Measurements from ENCODE around the gene FAM13A.
"Not testable (repeated sequence)": the region's sequence is repeated elsewhere in the genome, so short reads cannot be mapped to it uniquely, and the experiment has no call there.

FAM13A gene

DNA sequence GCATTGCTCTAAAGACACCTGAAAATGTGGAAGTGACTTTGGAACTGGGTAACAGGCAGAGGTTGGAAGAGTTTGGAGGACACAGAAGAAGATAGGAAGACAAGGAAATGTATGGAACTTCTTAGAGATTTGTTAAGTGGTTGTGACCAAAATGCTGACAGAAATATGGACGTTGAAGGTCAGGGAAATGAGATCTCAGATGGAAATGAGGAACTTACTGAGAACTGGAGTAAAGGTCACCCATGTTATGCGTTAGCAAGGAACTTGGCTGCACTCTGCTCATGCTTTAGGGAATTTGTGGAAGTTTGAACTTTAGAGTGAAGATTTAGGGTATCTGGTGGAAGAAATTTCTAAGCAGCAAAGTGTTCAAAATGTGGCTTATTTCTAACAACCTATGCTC, 99.4 kb downstream of the FAM13A start:
- DNase-seq (ENCODE audit: low read depth), result no peak

GRCh38 chr4:88955580-88956380, 101.2 kb downstream of the FAM13A start:
- no peak for DNase-seq (ENCODE audit: low read depth)

DNA sequence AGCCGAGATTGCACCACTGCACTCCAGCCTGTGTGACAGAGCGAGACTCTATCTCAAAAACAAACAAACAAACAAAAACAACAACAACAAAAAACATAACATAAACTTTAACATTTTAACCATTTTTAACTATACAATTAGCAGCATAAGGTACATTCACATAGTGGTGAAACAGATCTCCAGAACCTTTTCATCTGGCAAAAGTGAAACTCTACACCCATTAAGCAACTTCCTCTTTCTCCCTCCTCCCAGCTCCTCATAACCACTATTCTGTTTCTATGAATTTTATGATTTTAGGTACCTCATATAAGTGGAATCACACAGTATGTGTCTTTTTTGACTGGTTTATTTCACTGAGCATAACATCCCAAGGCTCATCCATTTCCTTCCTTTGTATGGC, 103.6 kb downstream of the FAM13A start:
- no peak for DNase-seq (ENCODE audit: low read depth)

DNA sequence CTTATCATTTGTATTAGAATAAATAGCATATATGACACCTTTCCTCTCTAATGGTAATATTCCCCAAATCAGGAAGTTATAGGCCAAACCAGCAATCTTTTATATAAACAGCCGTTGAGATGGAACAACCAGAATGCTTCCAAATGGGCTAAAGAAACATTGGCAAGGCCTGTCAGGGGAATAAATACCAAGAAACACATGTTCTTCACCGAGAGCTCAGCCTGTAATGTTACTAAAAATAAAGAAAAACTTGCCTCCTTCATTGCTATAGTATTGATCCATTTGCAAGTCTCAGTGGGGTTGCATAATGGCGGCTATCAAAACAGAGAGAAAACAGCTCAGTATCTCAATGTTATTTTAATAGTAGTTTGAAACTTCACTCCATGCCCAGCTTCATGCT, 104.9 kb downstream of the FAM13A start:
- no peak for DNase-seq (ENCODE audit: low read depth)

DNA sequence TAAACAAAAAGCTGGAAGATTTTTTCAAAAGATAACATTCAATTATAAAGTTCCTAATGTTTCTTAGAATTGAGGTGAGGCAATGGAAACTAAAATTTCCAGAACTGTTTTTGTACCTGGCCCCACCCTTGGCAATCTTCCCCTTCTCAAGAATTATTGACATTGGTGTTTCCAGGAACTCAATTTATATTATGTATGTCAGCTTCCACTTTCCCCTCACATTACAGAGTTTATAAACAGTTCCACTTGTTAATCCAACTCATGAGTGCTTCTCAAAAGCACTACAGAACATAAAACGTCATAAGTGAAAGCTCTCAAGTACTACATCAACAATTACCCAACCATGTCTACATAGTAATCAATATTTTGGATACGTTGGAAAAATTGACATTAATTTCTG, 107.4 kb downstream of the FAM13A start:
- no peak for DNase-seq (ENCODE audit: low read depth)

DNA sequence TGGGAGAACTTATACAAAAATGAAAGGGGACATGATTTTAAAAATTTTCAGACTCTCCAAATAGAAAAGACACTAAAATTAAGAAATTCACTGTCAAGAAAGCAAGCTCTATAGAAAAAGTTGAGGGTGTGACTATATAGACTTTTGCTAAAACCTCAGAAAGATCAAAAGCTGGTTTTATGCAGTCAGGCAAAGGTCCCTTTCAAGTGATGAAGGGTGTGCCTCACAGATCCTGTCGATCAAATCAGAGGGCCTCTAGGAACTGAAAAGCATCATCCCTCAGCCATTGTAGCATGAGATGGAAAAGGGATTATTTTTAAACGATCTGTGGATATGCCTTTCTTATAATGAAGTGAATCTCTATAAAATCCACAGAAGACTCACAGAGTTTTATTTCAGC, 116.5 kb downstream of the FAM13A start:
- DNase-seq (ENCODE audit: low read depth), result no peak

DNA sequence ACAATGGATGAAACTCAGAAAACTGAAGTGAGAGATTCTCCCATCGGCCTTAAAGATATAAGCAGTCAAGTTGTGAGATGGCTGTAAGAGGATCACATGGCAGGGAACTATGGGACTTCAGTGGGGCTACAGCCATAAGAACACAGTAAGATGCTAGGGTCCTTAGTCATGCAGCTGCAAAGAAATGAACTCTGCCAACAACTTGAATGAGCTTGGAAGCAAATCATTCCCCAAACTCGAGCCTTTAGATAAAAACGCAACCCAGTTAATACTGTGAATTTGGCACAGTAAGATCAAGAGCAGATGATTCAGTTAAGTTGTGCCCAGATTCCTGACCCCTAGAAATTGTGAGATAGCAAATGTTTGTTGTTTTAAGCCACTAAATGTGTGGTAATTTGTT, 117.3 kb downstream of the FAM13A start:
- DNase-seq (ENCODE audit: low read depth), result peak; percentile 50

GRCh38 chr4:88938138-88938537, 118.8 kb downstream of the FAM13A start:
- DNase-seq (ENCODE audit: low read depth), result peak; percentile 91

DNA sequence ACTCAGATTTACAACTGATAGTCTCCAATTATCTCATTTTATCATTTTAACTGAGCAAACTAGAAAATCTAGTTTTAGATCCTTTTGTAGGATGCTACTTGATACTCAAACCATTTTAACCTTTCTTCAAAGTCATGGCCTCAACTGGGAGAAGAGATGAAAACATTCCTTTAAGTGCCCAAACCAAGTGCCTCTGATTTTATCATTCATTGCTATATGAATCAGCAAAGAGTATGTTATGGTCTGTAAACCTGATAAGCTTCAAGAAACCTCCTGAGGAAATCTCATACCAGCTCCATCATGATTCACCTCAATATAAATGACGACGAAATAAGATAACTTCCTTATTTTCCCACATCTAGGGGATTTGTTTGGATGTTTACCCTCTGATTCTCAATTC, 119.9 kb downstream of the FAM13A start:
- peak; percentile 55 for DNase-seq (ENCODE audit: low read depth)

DNA sequence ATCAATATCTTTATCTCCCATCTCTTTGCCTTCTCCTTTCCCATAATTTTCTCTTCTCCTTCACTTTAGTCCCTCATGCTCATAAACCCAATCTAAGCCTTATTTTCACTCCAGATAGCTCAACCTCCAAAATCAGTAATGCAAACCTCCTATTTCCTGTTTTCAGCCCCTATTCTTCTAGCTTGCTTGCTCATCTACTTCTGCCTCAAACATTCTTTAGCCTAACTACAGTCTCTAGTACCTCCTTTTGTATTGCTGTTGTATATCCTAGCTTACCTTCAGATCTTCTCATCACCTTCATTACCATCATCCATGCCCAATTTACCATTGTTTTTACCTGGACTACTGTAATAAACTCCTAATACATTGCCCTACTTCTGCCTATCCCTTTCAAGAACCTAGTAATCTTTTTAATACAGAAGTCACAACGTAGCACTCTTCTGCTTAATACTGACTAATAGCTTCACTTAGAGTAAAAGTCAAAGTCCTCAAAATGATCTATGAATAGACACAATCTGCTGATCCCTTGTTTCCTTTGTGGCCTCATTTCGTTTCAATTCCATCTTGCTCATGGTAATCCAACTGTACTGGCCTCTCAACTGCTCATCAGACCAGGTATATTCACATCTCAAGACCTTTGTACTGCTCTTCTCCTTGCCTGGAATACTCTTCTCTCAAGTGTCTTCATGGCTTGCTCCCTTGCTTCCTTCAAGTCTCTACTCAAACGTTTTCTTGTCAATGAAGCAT, 123.4 kb downstream of the FAM13A start:
- DNase-seq (ENCODE audit: low read depth), result no peak

GRCh38 chr4:88928852-88929251, 128.1 kb downstream of the FAM13A start:
- no peak for DNase-seq (ENCODE audit: low read depth)

DNA sequence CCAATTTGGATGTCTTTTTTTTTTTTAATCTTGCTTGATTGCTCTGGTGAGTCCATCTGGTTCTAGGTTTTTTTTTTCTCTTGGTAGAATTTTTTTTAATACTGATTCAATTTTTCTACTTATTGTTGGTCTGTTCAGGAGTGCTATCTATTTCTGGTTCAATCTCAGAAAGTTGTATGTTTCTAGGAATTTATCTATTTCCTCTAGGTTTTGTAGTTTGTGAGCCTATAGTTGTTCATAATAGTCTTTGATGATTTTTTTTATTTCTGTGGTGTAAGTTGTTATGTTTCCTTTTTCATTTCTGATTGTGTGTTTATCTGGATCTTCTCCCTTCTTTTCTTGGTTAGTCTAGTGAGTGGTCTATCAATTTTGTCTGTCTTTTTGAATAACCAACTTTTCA, 129.6 kb downstream of the FAM13A start:
- no peak for DNase-seq (ENCODE audit: low read depth)

GRCh38 chr4:88919056-88919455, 137.9 kb downstream of the FAM13A start:
- DNase-seq (ENCODE audit: low read depth), result no peak

GRCh38 chr4:88913181-88913580, 143.8 kb downstream of the FAM13A start:
- not testable (repeated sequence) for DNase-seq (ENCODE audit: low read depth)

GRCh38 chr4:88911246-88912212, 145.5 kb downstream of the FAM13A start:
- DNase-seq (ENCODE audit: low read depth), result no peak

- no peak for DNase-seq (ENCODE audit: low read depth)
Measured at GRCh38 chr4:88910101-88910500, 146.9 kb downstream of the FAM13A start.

DNA sequence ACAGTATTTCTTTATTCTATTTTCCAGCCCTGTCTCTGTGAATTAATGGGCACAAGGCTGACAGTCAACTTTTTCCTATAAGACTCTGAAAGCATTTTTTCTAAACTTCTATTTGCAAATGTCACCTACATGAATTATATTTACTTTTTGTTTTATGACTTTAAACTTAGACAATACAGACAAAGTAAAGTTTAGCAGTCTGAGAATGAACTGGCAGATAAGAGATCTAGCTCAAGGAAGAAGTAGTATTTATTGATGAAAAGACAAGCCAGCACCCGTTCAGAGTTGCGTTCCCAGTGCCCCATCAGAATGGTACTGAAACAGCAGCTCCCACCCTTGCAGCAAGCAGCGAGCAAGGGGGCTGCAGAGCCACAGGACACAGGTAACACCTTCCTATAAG, 148.5 kb downstream of the FAM13A start:
- no peak for DNase-seq (ENCODE audit: low read depth)

DNA sequence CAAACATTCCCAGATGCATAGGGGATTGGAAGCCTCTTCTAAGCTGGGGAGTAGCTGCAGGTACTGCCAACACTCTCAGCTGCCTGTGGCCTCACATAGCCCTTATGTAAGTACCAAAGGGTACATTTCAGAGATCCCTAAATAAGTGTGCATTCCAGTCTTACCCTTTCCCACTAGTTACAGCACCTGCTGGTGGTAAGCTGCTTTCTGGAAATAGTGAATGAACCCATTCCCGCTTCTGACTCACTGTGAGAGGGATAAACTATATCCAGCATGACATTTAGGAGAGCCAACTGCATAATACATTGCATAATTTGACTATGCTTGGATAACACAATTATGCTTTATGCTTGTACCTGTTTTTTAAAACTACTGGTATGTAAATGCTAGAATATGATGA, 149.0 kb downstream of the FAM13A start:
- DNase-seq (ENCODE audit: low read depth), result peak; percentile 1

DNA sequence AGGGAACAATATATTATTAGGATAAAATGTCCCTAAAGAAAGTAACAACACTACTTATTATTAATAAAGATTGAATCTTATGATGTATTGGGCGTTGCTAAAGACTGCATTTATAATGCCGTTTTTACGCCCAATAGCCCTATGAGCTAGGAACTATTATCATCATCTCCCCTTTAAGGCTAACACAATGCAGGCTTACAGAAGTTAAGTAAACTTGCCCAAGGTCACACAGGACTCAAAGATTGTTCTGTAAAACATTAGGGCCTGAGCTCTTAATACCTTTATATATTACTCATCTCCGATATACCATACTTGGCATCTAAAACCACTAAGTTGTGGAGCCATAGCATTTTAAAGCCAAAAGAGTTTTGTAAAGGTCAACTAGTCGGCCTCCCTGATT, 149.5 kb downstream of the FAM13A start:
- no peak for DNase-seq (ENCODE audit: low read depth)

GRCh38 chr4:88904240-88904639, 152.7 kb downstream of the FAM13A start:
- DNase-seq (ENCODE audit: low read depth), result not testable (repeated sequence)

DNA sequence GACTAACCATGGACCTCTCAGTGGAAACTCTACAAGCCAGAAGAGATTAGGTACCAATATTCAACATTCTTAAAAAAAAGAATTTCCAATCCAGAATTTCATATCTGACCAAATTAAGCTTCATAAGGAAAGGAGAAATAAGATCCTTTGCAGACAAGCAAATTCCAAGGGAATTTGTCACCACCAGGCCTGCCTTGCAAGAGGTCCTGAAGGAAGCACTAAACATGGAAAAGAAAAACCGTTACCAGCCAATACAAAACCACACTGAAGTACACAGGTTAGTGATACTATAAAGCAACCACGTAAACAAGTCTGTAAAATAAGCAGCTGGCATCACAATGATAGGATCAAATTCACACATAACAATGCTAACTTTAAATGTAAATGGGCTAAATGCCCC, 156.6 kb downstream of the FAM13A start:
- peak; percentile 77 for DNase-seq (ENCODE audit: low read depth)

DNA sequence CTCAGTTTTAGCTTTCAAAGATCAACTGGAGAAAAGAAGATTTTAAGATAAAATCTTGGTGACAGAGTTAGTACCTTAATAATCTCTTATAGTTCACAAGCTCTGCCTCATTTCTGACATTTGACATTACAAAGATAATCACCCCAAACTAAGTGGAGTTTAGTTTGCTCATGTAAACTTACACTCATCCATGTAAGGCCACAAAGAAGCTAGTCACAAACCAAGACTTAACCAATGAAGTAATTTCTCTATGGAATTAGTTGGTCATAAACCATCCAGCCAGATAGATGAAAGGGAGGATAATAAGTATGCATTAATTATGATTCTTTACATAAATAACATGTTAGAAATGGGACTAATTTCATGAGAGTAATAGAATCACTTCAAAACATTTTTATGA, 159.2 kb downstream of the FAM13A start:
- no peak for DNase-seq (ENCODE audit: low read depth)
